Measurements from ENCODE around the gene MGAT5.
"Not testable (repeated sequence)": the region's sequence is repeated elsewhere in the genome, so short reads cannot be mapped to it uniquely, and the experiment has no call there.

Gene MGAT5

DNA sequence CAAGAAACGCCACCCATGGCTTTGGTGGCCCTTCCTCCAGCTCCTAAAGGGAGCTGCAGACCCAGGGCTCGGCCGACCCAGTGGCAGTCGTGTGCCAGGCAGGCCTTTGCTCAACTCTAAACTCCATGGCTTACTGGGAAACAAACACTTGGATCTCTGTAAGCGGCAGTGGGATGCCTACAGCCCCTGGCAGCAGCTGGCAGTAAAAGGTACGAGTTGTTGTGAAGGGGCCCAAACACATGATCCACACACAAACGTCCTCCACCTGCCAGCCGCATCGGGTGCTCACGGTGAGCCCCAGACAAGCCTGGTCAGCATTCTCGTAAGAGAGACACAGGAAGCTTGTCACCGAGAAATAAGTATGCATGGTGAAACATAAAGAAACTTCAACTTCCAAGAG is 214.9 kb downstream of the MGAT5 start:
- no peak for DNase-seq (ENCODE audit: low spot score)

DNA sequence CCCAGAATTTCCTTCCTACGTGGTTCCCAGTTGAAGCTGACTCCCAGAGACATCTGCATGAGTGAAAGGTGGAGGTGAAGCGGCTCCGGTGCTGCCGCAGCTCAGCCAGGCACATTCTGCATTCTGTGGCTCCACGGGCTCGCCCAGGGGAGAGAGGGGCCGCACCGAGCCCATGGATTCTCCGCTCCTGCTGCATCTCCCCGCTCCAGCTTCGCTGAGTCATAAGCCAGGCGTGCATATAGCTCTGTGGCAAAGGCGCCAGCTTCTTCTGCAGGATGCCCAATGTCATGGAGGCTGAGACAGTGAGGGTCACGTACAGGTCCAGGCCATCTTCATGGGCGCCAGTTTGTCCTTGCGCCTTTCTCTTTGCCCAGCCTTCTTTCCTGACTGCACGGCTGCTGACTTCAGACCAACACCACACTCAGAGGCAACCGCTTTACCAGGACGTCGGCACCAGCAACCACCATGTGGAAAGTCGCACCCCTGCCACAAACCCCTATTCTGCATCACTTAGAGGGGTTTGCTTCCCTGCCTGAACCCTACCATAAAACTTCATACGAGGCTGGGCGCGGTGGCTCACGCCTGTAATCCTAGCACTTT is 215.7 kb downstream of the MGAT5 start:
- DNase-seq (ENCODE audit: low spot score): no peak

DNA sequence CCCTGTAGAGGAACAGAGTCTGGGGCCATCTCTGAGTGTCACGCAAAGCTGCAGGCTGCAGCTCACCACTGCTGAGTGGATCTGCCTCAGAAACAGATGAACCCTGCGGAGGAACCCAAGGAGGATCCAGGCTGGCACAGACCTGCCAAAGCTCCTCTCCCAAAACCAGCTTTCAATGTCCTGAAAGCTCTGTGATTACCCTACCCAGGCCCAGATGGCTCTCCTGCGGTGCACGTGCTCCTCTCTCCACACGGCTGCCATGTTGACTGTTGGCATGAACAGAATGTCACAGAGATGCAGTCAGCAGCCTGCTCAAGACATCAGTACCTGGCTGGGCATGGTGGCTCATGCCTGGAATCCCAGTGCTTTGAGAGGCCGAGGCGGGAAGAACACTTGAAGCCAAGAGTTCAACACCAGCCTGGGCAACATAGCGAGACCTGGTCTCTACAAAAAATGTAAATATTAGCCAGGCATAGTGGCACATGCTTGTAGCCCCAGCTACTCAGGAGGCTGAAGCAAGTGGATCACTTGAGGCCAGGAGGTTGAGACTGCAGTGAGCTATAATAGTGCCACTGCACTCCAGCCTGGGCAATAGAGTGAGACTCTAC is 216.8 kb downstream of the MGAT5 start:
- no peak for DNase-seq (ENCODE audit: low spot score)

DNA sequence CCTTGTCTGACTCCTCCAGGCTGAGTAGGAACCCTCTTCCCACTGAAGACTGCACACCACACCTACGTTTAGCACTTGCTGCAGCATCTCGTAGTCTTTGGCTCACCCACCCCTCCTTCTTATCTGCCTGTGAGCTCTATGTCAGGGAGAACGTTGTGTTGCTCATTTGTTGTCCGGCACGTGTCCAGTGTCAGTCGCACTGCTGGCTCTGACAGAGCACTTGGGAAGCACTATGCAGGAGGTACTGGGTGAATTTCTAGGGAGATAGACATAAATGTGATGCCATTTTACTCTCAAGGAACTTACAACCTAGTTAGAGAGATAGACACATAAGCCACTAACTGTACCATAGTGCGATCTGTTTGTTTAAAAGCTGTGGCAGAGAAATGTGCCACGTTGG is 223.1 kb downstream of the MGAT5 start:
- not testable (repeated sequence) for DNase-seq (ENCODE audit: low spot score)

DNA sequence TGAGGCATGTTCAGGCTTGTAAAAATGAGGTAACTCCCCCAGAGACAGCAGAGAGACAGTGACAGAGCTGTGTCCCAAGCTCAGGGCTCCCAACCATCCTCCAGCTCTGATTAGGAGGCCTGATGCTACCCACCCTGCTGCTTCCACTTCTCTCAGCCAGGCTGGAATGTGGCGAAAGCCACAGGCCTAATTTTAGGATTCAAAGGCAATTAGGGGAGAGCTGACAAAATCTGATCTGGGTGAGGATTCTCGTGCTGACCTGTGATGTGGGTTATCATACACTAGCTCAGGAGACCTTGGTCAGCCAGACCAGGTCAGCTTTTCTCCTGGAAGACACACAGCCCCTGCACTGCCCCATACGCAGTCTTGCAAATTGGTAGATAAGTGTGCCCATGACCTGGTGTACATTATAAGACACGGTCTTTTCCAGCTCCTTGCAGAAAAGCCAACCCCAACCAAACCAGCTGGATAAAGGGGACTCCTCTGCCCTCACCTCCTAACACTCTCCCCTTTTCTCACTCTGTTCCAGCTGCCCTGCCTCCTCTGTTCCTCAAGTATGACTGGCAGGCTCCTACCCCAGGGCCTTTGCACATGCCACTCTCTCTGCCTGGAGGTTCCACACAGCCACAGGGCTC is 225.9 kb downstream of the MGAT5 start:
- DNase-seq (ENCODE audit: low spot score): no peak

DNA sequence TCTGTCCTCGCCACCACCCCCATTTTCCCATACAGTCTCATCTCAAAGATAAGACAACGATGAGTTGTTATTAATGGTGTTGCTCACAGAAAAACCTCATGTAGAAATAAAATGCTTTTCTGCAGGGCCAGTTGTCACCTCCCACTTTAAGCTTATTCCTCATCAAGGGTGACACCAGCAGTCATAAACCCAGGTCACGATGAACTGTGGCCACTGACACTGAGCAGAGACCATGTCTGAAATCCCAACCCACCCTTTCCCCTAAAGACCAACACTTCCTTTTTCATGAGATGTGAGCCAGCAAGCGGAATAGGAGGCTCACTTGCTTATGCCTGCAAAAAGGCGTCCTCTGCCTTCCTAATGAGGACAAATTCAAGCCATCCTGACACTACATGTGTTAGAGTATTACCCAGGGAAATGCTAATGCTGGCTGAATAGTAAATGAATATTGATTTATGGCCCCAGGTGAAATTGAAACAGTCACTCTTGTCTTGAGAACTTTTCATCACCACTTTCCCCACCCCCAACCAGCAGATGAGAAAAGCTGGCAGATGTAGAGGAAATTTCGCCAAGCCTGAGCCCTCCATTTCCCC is 228.4 kb downstream of the MGAT5 start:
- DNase-seq (ENCODE audit: low spot score): no peak

DNA sequence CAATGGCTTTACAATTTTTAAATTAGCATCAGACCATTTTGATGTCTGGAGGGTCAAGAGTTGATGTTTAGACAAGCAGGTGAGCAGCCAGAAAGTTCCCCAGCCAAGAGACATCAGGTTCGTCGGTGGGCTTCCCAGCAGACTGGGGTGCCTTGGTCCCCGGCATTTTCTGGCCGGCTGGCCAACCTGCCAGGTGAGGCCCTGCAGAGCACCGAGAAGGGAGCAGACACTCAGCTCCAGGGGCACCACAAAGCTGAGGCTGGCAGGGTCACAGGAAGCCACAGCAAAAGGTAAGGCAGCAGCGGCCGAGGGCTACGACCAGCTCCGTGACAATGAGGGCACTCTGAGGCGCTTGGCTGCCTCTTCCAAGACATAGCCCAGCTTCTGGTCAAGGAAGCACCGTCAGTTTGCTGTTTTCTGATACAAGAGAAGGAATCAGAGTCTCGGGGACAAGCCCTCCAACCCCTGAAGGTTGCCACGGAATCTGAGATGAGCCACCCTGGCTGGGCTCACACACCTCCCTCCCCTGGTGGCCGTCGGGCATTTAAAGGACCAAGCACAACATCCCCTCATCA is 229.0 kb downstream of the MGAT5 start:
- DNase-seq (ENCODE audit: low spot score): no peak

DNA sequence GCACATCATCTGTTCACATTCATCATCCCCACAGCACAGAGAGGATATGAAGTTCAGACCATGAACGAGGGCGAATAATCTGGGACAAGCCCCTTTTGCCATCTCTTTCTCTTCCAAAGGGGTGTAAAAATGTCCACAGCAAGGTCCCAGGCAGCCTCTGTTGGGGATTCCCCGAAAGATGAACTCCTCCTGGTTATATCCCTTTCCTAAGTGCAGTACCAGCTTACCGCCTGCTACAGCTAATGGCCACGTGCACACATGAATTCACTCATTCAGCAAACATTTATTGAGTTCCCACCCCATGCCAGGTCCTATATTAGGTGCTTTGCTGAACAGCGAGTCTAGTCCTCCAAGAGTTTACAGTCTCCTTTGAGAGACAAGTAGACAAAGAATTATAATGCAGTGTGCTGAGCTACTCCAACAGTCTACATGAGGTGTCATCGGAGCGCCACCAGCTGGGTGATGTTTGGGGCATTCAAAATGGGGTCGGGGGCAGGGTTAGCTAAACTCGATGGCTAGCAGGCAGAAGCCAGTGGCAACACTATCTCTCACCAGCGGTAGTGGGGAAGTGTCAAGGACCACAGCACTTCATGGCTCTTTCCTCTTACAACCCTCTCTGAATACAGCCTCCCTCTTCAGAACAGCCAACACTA is 236.0 kb downstream of the MGAT5 start:
- DNase-seq (ENCODE audit: low spot score): no peak

DNA sequence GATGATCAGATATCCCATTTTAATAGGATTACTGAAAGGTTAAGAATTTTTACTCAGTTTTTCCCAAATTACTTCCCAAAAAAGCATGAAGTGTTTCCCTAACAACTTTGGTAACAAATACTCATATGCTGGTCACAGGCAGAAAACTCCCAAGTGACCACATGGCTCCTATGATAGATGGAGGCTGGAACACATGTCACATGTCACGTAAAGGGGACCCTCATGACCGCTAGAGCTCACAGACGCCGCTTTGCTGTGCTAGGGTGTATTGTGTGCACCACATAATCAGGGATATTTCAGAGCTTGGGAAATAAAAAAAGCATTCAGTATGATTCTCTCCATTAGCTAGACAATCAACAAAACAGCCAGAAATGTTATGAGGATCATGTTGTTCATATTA is 236.7 kb downstream of the MGAT5 start:
- no peak for DNase-seq (ENCODE audit: low spot score)

DNA sequence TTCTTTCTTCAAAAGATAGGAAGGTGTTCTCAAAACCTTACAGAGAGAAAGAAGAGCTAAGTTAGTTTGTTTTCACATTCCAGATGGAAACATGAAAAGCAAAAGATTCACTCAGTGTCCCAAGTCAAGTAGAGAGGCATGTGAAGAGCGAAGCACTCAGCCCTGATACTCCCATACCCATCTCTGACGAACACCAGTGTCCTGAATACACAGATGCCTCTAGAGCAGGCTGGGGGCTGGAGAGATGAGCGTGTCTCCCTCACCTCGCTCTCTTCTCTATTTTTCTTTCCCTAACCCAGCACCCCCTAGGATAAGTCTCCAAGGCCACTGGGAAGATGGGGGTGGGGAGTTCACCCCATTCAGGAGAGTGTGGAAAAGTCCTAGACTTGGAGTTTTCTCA is 237.2 kb downstream of the MGAT5 start:
- no peak for DNase-seq (ENCODE audit: low spot score)

DNA sequence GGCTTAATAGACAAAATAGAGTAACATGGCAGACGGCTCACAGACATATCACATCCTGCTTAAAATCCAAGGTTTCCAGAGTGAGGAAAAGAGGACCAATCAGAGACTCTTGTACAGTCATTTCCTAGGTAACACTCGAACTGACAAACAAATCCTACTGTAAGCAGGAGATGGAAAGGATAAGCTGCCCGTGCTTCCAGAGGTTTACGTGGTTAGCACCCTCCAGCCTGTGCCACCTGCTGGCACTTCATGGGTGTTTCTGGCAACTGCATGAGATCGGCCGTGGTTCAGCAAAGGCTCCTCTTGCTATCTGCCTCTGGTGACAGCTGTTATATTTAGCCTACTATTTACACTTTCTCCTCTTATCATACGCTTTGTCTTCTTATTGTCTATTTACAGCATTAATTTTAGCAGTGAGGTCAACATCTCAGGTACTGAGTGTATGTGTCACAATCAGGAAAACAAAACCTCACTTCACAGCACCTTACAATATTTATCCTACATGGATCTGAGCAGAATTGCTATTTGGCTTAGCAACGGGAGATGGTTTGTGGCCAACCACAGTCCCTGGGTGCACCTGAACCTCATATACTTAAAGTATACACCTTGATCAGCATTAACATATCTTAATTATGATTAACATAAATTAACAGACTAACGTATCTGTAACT is 238.0 kb downstream of the MGAT5 start:
- DNase-seq (ENCODE audit: low spot score): no peak

DNA sequence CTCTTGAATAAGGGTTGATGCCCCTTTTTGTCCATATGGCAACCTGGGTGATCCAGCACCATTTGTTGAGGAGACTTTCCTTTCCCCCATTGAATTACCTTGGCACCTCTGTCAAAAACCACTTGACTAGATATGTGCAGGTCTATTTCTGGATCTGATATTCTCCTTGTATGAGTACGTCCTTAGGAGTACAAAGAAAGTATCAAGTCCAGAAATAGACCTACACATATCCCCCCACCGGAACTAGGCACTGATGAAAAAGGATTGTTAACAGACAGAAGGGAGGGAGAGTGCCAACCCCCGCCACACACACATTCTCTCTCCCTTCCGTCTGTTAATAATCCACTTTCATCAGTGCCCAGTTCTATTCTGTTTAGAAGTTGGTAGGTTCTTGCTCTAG is 239.9 kb downstream of the MGAT5 start:
- no peak for DNase-seq (ENCODE audit: low spot score)

DNA sequence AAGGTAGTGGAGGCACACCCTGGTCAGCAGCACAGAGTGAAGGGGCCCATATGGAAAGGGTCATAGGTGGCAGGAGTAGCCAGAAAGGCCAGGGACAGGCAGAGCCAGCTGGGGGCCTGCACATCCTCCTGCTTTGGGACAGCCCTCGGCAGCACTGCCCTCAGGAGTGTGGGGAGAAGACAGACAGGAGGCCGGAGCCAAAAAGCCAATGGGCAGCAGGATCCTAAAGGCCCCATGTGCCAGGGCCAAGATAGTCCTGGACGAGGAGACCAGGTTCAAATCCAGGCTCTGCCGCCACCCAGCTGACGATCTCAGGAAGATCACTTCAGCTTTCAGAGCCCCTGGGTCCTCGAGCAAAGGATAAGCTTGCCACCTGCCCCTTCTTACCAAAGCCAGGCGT is 244.8 kb downstream of the MGAT5 start:
- DNase-seq (ENCODE audit: low spot score): no peak

DNA sequence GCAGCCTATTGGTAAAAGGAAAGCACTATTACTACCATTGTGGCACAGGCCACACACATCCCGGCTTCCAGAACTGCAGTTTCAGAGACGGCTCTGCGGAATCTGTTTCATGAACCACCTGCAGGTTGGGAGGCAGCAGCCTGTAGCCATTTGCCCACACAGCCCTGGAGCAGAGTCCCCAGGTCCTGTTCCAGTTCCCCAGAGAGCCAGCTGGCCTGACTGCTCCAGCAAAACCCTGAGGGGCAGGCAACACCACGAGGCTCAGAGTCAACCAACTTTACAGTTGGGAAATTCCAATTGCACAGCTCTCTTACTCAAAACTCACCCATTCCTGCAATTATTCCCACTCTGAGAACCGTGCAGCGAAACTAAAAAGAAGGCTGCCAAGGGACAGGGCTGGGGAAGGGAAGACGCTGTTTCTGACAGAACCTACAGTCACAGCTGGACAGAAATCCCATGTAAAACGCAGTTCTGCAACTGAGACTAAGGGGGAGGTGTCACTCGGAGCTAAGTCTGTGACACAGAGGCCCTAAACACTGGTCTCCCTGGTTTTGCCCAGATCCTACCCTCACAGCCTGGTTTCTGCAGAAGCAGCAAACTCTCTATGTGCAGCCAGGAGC is 245.5 kb downstream of the MGAT5 start:
- DNase-seq (ENCODE audit: low spot score): no peak

DNA sequence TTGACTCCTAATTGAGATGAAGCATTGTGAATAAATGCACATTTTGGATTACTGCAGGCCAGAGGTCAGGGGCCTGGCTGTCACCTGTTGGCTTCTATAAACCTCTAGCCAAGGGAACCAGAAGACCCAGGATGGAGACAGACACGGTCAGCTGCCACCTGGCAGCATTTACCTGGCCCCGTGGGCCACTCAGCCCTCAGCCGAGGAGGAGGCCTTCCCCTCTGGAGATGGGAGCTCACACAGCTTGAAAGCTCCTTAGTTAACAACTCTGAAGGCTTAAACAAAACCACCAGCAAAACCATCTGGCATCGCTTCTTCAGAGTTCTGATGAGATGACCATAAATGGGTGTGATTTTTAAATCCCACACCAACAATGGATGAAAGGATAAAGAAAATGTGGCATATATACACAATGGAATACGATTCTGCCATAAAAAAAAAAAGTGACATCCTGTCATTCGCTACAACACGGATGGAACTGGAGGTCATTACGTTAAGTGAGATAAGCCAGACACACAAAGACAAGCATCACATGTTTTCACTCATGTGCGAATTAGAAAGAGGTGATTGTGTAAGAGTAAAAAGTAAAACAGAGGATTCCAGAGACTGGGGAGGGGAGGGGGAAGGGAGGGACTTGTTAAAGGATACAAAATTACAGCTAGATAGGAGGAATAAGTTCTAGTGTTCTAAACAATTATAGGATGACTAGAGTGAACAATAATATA is 246.5 kb downstream of the MGAT5 start:
- DNase-seq (ENCODE audit: low spot score): no peak

DNA sequence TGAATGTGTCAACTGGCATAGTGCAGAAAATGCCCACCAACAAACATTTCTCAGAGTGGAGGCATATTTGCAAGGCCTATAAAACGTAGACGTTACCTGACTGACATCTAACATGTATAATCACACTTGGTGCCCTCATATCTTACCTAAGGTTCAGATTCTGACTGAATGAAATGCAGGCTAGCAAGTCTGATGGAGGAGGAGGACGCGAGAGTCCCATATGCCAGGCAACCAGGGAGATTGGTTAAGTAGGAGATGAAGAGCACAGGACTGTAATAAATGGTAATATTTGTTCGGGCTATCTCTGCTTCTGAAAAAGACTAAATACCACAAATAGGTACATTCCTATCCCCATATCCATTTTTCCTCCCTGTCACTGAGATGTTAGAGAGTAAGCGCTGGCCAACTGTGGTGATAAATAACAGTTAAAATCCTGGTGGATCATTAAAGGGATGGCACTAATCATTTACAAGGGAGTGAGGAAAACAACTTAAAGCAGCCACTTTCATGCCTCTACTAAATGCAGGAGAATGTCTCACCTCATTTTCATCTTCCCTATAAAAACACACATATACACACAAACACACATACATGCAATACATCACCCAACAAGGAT is 247.7 kb downstream of the MGAT5 start:
- DNase-seq (ENCODE audit: low spot score): no peak

DNA sequence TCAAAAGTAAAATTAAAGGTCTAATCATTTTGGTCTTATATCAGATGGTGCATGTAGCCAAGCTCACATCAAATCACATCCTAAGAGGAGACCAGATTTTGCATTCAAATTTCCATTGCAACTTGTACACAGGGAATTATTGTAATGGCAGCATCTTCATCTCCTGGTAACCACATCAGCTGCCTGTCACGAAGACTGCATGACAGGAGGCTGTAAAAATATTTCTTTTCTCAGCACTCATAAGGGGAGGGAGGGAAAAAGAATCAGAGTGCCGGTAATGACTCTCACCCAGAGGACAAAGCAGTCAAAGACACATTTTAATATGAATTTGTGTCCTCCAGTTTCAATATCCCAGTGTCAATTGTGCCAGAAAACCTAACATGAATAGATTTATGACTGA is 248.2 kb downstream of the MGAT5 start:
- no peak for DNase-seq (ENCODE audit: low spot score)
